ENCODE results near the gene PRR23A.
"Not testable (repeated sequence)": the region's sequence is repeated elsewhere in the genome, so short reads cannot be mapped to it uniquely, and the experiment has no call there.

PRR23A gene
- total RNA-seq = 0 reads per million in 4 experiments

DNA sequence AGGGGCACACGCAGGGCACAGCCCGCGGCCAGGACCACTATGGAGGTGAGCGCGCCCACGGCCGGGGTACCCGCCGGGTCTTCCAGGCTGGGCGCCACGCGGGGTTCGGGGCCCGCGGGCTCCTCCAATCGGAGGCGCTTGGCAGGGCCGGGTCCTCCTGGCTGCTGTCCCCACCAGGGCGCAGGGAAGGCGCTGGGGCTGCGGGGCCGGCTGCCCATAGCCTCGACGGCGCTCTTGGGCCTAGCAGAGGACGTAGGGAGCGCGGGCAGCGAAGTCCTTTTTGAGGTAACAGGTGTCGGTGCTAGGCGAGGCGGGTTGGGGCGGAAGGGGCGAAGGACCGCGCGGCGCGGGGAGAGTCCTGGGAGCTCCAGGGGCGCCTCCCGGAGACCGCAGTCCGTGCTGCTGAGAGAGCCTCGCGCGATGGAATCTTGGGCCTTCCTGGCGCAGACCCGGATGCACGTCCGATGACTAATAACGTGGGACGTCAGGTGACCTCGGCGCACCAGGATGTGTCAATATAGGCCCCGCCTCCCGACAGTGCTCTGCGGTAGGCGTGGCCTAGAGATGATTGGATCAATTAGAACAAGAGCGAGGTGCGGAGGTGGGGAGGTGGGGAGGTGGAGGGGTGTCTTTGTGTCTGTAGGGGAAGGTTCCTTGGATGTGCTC is at the start of gene PRR23A:
Gene PRR23A, minus strand, starts transcription at position 218 of the 666 bp plus-strand sequence. Its CDS starts 0 bp downstream, at position 218.
- DNase-seq = no peak

DNA sequence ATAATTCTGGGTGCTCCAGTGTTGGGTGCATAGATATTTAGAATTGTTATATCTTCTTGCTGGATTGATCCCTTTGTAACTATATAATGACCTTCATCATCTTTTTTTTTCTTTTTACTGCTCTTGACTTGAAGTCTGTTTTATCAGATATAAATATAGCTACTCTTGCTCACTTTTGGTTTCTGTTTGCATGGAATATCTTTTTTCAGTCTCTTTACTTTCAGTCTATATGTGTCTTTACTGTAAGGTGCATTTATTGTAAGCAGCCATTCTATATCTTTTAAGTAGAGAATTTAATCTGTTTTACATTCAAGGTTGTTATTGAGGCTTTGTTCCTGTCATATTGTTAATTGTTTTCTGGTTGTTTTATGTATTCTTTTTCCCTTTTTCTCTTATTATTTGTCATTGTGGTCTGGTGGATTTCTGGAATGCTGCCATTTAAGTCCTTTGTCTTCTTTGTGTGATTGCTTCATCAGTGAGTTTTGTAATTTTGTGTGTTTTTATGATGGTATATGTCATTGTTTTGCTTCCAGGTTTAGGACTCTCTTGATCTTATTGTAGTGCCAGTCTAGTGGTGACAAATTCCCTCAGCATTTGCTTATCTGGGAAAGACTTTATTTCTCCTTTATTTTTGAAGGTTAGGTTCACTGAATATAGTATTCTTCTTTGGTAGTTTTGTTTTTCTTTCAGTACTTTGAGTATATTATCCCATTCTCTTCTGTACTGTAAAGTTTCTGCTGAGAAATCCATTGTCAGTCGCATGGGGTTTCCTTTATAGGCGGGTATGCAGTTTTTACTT is 46.9 kb upstream of the PRR23A start:
- no peak for DNase-seq

- DNase-seq = no peak
Observed at GRCh38 chr3:139044366-139045210, 38.5 kb upstream of the PRR23A start, which contains the start of gene PRR23C. Gene PRR23C, minus strand, starts transcription at chr3:139044892. Its CDS starts 272 bp downstream, at chr3:139044620.

DNA sequence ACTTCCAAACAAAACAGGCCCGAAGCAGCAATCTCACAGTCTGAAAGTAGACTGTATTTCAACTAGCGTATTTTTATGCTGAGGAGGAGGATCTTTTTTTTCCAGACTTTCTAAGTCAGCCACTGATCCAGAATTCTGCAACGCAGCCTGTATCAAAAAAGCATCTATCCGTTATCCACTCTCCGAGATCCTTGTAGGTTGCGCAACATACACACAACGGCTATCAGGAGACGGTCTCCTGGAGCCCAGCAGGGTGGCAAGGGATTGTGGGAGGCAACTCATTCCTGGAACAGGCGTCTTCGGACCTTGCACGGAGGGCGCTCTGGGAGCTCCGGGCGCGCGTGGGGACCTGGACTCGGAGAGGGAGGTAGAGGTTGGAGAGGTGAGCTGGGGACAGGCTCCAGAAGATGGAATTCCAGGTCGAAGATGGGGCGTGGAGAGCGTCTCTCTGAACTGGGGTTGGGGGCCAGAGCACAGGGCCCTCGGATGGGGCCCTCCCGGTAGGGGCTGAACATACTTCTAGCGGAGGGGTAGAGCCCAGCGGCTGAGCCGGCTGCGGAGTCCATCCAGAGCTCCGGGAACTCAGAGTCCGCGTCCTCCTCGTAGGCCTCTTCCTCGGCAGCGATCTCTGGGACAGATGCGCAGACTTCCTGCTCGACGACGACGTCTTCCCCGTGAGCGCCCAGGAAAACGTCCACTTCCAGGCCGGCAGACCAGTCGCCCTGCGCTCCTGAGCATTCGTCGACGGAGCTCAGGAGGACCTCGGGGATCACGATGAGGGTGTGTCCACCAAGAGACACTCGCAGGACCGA is 37.7 kb upstream of the PRR23A start:
- no peak for DNase-seq

DNA sequence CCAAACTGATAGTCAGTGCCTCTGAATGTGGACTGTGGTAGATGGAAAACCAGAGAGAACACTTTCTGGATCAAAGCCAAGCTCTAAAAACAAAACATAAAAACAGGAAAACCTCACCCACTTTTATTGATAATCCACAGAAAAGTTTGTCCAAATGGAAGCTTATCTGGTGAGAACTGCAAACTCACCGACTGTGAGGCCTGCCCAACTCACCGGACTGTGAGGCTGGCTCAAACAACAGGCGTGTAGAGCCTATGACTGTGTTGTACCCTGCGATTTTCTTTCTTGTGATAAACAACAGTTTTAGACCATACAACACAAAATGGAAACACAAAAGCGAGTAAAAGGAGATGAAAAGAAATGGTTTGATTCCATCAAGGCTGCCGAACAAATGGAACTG is 31.4 kb upstream of the PRR23A start:
- no peak for DNase-seq

- no peak for DNase-seq
Observed at GRCh38 chr3:139032326-139033002, 26.4 kb upstream of the PRR23A start.

GRCh38 chr3:139030576-139030975 is 24.5 kb upstream of the PRR23A start:
- not testable (repeated sequence) for DNase-seq

DNA sequence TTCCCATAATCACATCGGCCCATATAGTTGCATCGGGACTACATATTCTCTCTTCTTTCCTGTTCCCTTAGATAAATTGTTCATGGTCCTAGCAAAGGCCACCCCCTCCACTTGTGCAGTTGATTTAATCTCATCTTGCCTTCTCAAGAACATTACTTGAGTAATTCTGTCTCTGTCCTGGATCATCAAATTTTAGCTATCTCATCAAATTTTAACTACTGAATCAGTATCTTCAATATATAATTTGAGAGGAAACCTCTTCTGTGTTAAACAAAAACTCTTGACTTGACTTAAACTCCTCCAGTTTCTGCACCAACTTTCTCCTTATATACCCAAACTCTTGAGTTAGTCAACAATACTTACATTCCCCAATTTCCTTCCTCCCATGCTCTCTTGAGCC is 18.9 kb upstream of the PRR23A start:
- no peak for DNase-seq

DNA sequence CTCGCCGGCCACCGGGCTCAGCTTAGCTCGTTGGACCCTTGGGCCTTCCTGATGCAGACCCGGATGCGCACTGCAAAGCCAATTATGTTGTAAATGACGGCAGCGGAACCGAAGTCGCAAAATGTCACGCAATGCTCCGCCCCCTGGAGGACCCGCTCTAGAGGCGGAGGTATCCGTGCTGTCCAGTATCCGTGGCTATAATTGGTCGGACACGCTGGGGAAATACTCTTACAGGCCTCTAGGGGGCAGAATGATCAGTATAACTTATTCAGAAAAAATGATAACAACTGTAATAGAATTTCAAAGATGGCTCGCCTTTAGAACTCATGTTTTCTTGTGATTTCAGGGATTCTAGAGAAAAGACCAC is 14.8 kb upstream of the PRR23A start, which contains the start of gene PRR23B:
Gene PRR23B, minus strand, starts transcription at position 59 of the 367 bp plus-strand sequence. CDS start 265 bp downstream, outside the sequence.
- no peak for DNase-seq

DNA sequence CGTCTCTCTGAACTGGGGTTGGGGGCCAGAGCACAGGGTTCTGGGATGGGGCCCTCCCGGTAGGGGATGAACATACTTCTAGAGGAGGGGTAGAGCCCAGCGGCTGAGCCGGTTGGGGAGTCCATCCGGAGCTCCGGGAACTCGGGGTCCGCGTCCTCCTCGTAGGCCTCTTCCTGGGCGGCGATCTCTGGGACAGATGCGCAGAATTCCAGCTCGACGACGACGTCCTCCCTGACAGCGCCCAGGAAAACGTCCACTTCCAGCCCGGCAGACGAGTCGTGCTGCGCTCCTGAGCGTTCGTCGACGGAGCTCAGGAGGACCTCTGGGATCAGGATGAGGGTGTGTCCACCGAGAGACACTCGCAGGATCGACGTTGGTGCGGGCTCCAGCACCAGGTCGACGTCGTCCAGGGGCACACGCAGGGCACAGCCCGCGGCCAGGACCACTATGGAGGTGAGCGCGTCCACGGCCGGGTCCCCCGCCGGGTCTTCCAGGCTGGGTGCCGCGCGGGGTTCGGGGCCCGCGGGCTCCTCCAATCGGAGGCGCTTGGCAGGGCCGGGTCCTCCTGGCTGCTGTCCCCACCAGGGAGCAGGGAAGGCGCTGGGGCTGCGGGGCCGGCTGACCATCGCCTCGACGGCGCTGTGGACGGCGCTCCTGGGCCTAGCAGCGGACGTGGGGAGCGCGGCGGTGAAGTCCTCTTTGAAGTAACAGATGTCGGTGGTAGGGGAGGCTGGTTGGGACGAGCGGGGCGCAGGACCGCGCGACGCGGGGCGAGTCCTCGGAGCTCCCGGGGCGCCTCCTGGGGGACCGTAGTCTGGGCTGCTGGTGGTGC is 14.2 kb upstream of the PRR23A start:
- no peak for DNase-seq

DNA sequence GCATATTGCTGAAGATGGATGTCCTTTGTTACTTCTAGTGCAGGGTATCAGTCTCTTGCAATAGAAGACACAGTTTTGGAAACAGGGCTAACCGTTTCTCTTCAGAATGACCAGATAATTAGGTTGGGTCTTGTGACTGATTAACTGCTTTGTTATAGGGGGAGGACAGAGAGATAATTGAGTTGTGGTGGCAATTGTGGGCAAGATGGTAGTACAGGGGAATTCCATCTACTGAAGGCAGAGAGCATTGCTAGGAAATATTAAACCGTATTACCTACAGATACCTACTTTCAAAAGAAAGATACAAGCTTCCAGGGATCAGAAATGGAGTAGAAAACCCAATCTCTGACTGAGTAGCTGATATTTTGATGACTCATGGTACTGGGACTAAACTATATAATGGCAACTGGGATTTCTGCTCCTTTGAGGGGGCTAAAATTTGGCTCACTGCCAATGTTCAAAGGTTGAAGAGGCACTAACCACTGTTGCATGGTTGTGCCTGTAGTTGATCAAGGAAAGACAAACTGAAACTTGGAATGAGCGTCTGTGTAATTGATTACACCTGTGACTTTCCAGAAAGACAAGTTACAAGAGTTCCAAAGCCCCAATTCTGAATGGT is 10.5 kb upstream of the PRR23A start:
- no peak for DNase-seq

- no peak for DNase-seq
Observed at GRCh38 chr3:139005356-139005993, 593 bp downstream of the PRR23A start.

DNA sequence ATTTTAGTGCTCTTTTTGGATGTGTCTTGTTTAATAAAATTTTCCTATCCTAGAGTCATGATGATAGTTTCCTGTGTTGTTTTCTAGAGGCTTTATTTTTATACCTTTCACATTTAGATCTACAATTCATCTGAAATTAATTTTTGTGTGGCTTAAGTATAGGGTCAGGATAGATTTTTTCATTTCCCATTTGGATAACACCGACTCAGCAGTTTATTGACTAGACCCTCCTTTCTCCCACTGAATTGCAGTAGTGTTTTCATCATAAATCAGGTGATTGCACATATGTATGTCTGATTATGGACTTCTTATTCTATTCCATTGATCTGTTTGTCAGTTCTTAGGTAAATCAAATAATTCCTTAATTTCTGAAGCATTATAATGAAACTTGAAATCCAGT is 10.4 kb downstream of the PRR23A start:
- no peak for DNase-seq

GRCh38 chr3:138987181-138987580 is 18.9 kb downstream of the PRR23A start:
- DNase-seq = no peak

DNA sequence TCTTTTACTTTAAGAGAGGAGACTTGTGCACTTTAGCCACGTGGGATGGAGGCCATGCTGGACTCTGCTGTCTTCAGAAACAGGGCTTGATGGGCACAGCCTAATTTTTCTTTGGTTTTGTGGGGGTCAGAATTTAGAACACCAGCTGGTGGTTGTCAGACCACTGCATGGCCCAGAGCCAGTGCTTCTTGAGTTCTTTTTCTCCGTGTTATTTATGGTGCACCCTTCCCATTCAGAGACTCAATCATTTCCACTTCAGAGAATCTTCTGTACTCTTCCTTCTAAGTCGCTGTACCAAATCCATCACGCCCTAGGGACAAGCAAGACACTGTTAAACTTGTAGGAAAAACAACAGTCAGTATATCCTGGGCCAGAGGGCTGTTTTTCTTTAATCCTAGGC is 20.1 kb downstream of the PRR23A start:
- no peak for DNase-seq

GRCh38 chr3:138984816-138985215 is 21.3 kb downstream of the PRR23A start:
- DNase-seq = no peak

DNA sequence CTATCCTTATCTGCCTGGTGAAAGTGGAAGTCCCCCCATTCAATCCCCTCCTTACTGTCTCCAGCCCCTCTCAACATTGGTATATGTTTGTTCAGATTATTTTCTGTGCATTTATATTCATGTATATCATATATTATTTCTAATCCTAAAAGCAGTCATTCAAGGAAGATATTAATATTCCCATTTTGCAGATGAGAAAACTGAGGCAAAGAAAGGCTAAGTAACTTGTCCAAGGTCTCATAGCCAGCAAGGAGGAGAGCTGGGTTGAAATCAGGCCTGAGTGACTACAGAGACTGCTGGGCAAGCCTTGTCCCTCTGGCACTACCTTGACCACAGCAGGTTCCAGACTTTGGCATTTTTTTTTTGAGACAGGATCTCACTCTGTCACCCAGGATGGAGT is 30.0 kb downstream of the PRR23A start:
- DNase-seq = no peak

- DNase-seq = no peak
Observed at GRCh38 chr3:138975351-138975750, 30.7 kb downstream of the PRR23A start.

GRCh38 chr3:138974462-138974861 is 31.6 kb downstream of the PRR23A start:
- no peak for DNase-seq

DNA sequence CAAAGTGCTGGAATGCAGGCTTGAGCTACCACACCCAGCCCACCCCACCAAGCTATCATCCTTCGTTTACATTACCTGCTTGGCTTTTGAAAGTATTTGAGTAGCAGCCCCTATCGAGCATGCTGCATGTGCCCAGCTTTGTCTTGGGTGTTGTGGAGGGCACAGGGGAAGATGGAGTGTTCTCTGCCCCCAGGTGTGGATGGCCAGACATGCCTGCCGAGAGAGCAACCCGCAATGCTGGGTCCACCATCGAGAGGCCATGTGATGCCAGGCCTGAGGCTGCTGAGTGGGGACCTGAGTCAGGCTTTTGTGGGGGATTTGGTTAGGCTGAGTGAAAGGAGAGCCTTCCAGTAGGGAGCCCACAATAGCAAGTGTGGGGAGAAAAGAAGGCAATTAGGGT is 33.1 kb downstream of the PRR23A start:
- DNase-seq = no peak
